ENCODE results near the gene AQP1.

AQP1 gene

DNA sequence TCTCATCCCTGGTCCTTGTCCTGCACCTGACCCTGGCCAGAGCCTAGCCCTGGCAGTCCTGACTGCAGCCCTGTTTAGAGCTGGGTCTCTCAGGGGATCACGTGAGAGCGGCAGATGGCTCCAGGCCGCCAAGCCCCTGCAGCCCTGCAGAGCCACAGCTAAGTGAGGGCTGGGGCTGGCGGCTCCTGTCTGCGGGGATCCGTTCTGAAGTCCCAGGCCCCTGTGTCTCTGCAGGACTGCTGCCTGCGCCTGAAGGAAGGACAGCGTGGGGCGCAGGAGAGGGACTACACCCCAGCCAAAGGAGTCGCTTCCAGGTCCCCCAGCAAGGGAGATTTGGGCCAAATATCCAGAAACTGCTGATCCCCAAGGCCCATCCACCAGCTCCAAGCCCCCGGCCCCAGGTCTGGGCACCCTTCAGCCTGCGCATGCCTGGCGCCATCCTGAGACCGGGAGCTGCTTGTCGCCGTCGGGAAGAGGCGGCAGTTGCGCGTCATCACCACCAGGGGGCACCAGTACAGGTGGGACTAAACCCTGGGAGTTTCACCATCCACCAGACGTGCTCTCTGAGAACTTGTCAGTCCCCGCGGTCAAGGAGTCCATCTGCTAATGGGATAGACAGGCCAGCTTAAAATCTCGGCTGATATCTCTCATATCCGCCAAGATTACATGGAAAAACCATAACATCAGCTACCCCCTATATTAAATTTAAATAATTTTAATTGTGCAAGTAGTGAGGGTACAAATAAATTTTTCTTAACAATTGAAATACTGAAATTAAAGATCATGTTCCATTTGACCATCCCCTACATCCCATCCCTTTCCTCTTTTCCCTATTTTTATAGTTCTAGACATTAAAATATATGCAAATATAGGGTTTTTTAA is 27.0 kb downstream of the AQP1 start:
- peak; percentile 65 for DNase-seq

DNA sequence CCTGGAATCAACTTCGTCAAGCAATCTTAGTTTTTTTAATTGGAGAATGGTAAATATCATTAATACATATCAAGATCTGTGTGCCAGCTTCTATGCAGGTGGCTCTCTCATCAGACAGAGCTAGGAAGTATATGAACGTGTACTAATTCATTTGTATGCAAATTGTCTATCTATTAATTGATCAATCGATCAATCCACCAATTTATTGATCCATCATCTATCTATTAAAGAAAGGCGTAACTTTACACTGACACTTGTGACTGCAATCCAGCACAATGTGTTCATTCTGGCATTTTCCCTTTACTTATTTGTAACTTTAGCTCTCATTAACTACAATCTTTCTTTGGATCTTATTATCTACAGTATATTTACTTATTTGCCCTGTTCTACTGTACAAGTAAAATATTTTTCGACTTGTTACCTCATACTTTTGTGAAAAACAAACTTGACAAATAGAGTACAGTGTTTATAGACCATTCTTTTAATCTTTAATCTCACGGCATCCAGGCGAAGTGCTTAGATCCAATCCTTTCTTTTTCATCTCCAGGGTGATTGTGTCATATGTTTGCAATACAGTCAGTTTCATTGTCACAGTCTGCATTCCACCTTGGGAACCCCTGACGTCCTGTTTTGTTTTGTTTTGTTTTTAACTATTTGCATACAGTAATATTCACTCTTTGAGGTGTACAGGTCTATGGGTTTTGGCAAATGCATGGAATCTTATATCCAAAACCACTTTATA is 30.1 kb downstream of the AQP1 start:
- DNase-seq, result no peak

DNA sequence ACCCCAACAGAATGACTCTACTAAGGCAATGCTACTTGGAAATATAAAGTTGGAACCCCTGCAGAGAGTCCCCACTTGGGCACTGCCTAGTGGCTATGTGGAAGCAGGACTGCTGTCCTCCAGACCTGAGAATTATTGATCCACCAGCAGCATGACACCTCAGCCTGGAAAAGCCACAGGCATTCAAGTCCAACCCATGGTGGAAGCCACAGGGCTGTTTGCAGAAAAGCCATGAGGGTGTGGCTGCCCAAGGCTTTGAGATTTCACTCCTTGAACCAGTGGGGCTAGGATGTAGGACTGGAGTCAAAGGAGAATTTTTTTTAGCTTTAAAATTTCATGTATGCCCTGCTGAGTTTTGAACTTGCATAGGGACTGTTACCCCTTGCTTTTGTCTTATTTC is 38.5 kb downstream of the AQP1 start:
- no peak for DNase-seq

GRCh38 chr7:30954914-30955313 is 43.3 kb downstream of the AQP1 start:
- no peak for DNase-seq

DNA sequence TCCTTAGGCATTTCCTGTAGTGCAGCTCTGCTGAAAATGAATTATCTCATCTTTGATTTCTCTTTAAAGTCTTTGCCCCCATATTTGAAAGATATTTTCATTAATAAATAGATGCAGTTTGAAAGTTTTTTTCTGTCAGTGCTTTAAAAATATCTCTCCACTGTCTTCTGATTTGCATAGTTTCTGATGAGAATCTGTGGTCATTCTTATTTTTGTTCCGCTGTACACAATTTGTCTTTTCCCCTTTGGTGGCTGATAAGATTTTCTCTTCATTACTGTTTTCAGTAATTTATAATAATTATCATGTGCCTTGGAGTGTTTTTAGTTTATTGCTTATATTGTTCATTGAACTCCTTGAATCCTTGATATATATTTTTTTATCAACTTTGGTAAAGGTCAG is 45.1 kb downstream of the AQP1 start:
- DNase-seq, result no peak

- DNase-seq, result no peak
Measured at GRCh38 chr7:30963842-30964241, 52.2 kb downstream of the AQP1 start, which contains the start of gene GHRHR. TSS of gene GHRHR (plus strand) at chr7:30963953. CDS start at chr7:30964069, 116 bp downstream.

DNA sequence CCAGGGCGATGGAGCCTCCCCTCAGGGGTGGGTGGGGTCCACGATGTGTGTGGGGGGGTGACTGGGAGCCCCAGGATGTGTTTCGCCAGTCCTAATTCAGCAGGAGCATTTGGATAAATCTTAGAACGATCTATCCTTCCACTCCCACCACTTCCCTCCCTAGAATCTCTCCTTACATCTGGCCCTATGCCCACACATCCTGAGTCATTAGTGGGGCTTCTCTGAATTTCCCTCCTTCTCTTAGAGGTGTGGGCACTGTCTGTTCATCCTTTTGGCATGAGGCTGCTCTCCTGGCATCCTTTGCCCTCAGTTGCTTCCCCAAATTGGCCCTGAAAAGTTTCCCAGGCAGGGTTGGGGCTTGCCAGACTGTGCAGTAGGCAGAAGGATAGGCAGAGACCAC is 53.7 kb downstream of the AQP1 start:
- no peak for DNase-seq

DNA sequence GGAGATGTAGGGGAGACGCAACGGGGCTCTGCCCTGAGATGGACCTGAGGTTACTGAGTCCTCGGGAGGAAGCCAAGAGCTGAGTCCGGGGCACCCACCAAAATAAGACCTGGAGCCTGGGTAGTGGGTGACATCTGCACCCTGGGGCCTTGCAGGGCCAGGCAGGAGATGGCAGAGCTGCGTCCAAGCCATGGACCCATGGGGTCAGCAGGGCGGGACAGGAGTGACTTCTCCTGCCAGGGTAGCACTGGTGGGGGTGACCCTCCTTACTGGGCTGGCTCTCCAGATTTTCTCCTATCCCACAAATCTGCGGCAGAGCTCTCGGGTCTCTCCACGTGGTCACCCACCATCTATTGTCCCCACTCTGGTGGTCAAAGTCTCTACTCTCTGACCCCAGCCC is 54.2 kb downstream of the AQP1 start:
- DNase-seq, result no peak

DNA sequence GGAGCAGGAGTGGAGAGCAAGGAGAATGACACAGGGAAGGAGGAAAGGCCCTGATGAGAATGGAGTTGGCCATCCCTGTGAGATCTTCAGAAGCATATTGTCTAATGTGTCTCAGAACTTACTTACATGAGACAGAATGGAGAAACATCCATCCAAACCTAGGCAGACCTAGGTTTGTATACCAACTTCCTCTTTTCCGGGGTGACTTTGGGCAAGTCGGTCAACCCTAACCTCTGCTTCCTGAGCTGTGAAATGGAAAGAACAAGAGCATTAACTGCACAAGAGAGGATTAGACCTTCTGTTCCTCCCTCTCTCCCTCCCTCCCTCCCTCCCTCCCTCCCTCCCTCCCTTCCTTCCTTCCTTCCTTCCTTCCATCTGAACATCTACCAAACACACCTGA is 56.6 kb downstream of the AQP1 start:
- DNase-seq, result no peak

- no peak for DNase-seq
Measured at GRCh38 chr7:30968747-30969603, 57.3 kb downstream of the AQP1 start.

GRCh38 chr7:30969604-30969970 is 57.9 kb downstream of the AQP1 start:
- no peak for DNase-seq

- DNase-seq, result no peak
Measured at GRCh38 chr7:30970074-30970473, 58.4 kb downstream of the AQP1 start.

DNA sequence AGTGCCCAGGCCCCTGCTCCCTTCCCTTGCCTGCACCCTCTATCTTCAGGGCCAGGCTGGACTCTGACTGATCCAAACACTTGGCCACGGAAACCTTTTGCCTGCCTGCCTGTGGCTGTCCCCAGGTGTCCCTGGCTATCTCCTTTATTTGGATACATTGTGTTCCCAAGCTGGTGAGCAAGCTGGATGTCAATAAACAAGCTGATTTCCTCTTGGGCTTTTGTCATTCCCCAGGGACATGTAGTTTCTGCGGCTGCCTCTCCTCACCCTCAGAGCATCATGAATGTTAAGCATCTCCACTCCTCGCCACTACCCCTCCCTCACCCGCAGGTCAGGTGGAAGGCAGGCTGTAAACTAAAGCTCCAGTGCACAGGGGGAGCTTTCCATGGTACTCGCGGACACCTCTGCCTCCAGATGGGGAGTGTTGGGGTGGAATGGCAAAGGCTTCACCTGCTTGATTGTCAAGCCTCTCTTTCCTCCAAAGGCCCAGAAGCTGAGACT is 59.0 kb downstream of the AQP1 start:
- no peak for DNase-seq

DNA sequence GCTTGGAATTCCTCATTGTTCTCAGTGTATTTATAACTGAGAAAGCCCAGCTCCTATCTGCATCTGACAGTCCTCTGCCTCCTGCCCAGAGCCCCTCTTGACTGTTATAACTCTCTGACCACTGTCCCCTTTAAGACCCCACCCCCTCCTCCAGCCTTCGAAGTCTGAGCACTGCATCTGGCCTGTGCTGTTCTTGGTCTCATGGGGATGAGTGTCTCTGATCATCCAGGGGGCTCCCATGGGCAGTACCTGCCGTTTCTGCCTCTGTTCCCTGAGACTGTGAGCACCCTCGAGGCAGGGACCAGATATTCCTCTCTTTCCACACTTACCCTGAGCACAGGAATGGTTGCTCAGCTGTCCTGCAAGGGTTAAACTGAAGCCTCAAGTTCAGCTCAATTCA is 59.8 kb downstream of the AQP1 start:
- DNase-seq, result no peak

DNA sequence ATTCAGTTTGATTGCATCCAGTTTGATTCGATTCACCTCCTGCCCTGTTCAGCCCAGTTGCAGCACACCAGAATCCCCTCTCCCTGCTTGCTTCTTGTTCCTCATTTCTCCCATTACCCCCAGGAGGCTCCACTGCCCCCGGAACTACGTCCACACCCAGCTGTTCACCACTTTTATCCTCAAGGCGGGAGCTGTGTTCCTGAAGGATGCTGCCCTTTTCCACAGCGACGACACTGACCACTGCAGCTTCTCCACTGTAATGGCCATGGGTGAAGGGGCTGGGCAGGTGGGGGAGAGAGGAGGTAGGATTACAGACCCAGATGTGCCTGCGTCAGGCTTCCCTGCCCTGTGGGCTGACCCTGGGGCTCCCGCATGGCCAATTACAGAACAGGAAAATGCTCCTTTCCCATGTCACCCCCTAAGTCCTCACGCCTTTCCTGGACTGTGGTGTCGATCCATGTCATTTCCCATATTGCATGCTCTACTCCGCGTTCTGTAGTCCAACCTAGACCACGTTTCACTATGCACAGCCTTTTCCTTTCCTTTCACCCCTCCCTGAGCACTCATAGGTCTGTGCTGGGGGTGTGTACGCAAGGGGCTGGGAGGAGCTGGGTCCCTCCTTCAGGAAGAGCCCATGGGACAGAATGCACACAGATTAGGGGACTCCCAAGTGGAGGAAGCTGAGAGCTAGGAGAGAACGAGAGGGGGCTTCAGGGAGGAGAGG is 60.3 kb downstream of the AQP1 start:
- DNase-seq, result no peak

DNA sequence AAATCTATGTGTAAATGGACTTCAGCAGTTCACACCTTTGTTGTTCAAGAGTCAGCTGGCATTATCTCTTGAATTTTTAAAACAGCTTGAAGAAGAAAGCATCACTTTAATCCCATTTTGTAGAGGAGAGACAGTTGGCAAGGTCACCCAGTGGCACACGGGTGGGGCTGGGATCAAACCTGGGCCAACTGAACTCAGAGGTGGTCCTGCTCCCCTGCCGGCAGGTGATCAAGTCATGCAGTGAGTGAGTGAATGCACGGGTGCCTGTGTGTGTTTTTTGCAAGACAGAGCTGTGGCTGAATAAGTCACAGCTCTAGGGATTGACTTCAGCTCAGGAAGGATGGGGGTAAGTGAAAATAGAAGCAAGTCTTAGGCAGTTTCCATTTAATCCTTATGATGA is 61.6 kb downstream of the AQP1 start:
- DNase-seq, result no peak

- no peak for DNase-seq
Measured at GRCh38 chr7:30973791-30974604, 62.3 kb downstream of the AQP1 start.

DNA sequence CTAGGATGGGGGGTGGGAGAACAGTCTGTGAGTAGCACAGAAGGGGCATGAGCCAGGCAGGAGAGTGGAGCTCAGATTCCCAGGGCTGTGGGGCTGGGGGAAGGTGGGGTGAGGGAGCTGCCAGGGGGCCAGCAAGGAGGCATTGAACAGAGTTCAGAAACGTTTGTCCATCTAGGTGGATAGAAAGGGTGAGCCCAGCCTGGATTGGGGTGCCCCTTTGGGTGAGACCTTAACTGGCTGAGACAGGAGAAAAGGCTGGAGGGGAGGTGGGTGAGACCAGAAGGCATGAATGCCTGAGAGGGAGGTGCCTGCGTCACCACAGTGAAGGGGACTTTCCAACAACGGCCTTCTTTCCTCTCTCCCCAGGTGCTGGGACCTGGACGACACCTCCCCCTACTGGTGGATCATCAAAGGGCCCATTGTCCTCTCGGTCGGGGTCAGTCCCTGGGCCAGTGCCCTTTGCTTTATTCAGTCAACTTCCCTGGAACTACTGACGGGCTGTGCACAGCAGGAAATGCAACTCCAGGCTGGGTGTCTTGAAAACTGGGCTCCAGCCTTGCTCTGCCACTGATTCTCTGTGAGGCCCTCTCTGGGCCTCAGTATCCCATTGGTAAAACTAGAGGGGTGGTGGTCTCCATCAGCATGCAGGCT is 63.1 kb downstream of the AQP1 start:
- peak; percentile 24 for DNase-seq
